SU-DHL-6 (cell line): Measurements from ENCODE around the gene GALNT6.

Source experiments
- CTCF ChIP-seq: fragments of 200-600 bp; sonication (generic); IDR thresholded peaks from one replicate; pipeline ENCODE4 v1.5.1; 2017; ENCODE audit warnings: antibody characterized with exemption, mild to moderate bottlenecking, low read length, moderate library complexity; ENCODE audit not compliant: insufficient read depth, poor library complexity, severe bottlenecking
- EZH2phosphoT487 ChIP-seq: fragments of 200-600 bp; sonication (generic), shearing (Covaris generic); conservative IDR thresholded peaks from 2 replicates; pipeline ENCODE4 v1.6.1; 2018; ENCODE audit warnings: mild to moderate bottlenecking, antibody characterized with exemption, low read length, moderate library complexity, mixed read lengths

- TF ChIP-seq CTCF (no peak), EZH2phosphoT487 (no peak)
These were observed 11.6 kb downstream of the GALNT6 start for GRCh38 chr12:51379571-51379970.
